Bronchial epithelial cell (primary cell): Measurements from ENCODE around the gene PHF11. TPM values are rescaled to one million over a fixed set of nuclear protein-coding genes. Genes with fewer than 3 reads are reported as not detected.

Experiments
- DNase-seq: peaks from one replicate; pipeline ENCODE4 v3.0.0-alpha.2; 2010; ENCODE audit warnings: low read depth
- FAIRE-seq: peaks from 2 replicates; lab custom pipeline; 2011; peaks lifted over from hg19 to GRCh38; lab: Jason Lieb, UNC
- H3K27me3 ChIP-seq: 2 replicates; pipeline ENCODE4 v1.5.1; 2011; ENCODE audit warnings: low read length; ENCODE audit not compliant: control insufficient read depth, insufficient read depth
- H3K36me3 ChIP-seq: 2 replicates; pipeline ENCODE4 v1.5.1; 2011; ENCODE audit warnings: low read length; ENCODE audit not compliant: control insufficient read depth, insufficient read depth
- H3K4me3 ChIP-seq: 2 replicates; pipeline ENCODE4 v1.5.1; 2011; ENCODE audit warnings: mild to moderate bottlenecking, low read depth, low read length, control low read depth
- CTCF ChIP-seq: IDR thresholded peaks from 2 replicates; pipeline ENCODE4 v1.5.1; 2011; ENCODE audit warnings: mild to moderate bottlenecking, moderate library complexity, low read length, control low read depth, inconsistent platforms; ENCODE audit not compliant: insufficient read depth, severe bottlenecking
- total RNA-seq: library from RNA; depleted of rRNA; stranded (reverse); fragments of >200 nt; gene quantifications from 2 replicates; pipeline ENCODE4 v1.2.1, GENCODE V29; 2014

PHF11 gene
- total RNA-seq, 1 donor from 2014 or later, result 7.9 TPM

- TF ChIP-seq CTCF, result no peak
- H3K36me3 ChIP-seq, result no peaks in the 10 kb centered on the region
- H3K4me3 ChIP-seq, result no peak overlapping the region
- DNase-seq, result no peak
- FAIRE-seq, result no peak
- no peaks in the 10 kb centered on the region for H3K27me3 ChIP-seq
Measured at GRCh38 chr13:49532593-49532992, 36.8 kb downstream of the PHF11 start.

- no peak for DNase-seq
- no peak for TF ChIP-seq CTCF
- H3K4me3 ChIP-seq, result no peak overlapping the region
- H3K27me3 ChIP-seq, result no peaks in the 10 kb centered on the region
- no peak for FAIRE-seq
- no peaks in the 10 kb centered on the region for H3K36me3 ChIP-seq
Measured at GRCh38 chr13:49533011-49533410, 37.3 kb downstream of the PHF11 start.

- DNase-seq (no peak), FAIRE-seq (no peak)
- no peaks in the 10 kb centered on the region for H3K36me3 ChIP-seq
Measured at GRCh38 chr13:49533591-49534269, 38.0 kb downstream of the PHF11 start.

GRCh38 chr13:49536144-49536873, 40.6 kb downstream of the PHF11 start:
- Histone ChIP-seq H3K36me3 (no peaks in the 10 kb centered on the region), H3K27me3 (no peaks in the 10 kb centered on the region), H3K4me3 (no peak overlapping the region)
- TF ChIP-seq CTCF, result no peak
- DNase-seq (no peak), FAIRE-seq (no peak)

More at GRCh38 chr13:49533591-49534269, 38.0 kb downstream of the PHF11 start:
- H3K4me3 ChIP-seq, result no peak overlapping the region
- no peak for TF ChIP-seq CTCF
- H3K27me3 ChIP-seq, result no peaks in the 10 kb centered on the region

- no peak for DNase-seq
- no peak for TF ChIP-seq CTCF
- no peaks in the 10 kb centered on the region for H3K27me3 ChIP-seq
- FAIRE-seq, result no peak
- H3K4me3 ChIP-seq, result no peak overlapping the region
- H3K36me3 ChIP-seq, result no peaks in the 10 kb centered on the region
Measured at GRCh38 chr13:49538404-49538803, 42.7 kb downstream of the PHF11 start.
